Type B pancreatic cell (in vitro differentiated cells): Measurements from ENCODE around the gene NMT2. TPM values are rescaled to one million over a fixed set of nuclear protein-coding genes. Genes with fewer than 3 reads are reported as not detected.

Experiments used
- DNase-seq: peaks from one replicate; pipeline ENCODE4 v3.0.0; 2021; ENCODE audit warnings: mixed read lengths; ENCODE audit not compliant: unreplicated experiment; ENCODE audit errors: extremely low spot score
- H3K27ac Mint-ChIP-seq: 2 replicates; pipeline ENCODE4 v1.8.0; 2021; ENCODE audit warnings: mild to moderate bottlenecking, mixed read lengths
- H3K27me3 Mint-ChIP-seq: 2 replicates; pipeline ENCODE4 v1.8.0; 2021; ENCODE audit warnings: mixed read lengths
- H3K36me3 Mint-ChIP-seq: 2 replicates; pipeline ENCODE4 v1.8.0; 2021; ENCODE audit warnings: mixed read lengths
- H3K4me1 Mint-ChIP-seq: one replicate; pipeline ENCODE4 v1.8.0; 2021; ENCODE audit warnings: mixed read lengths; ENCODE audit not compliant: unreplicated experiment
- H3K4me3 Mint-ChIP-seq: 2 replicates; pipeline ENCODE4 v1.8.0; 2021; ENCODE audit warnings: mild to moderate bottlenecking, mixed read lengths
- H3K9me3 Mint-ChIP-seq: 2 replicates; pipeline ENCODE4 v1.8.0; 2021; ENCODE audit warnings: mixed read lengths
- CTCF ChIP-seq: fragments of 200-600 bp; sonication (generic); conservative IDR thresholded peaks from 2 replicates; pipeline ENCODE4 v1.5.0; 2021; ENCODE audit warnings: antibody characterized with exemption, mild to moderate bottlenecking
- total RNA-seq: library from RNA; stranded (reverse); gene quantifications from 2 replicates; pipeline ENCODE4 v1.2.1, GENCODE V29; 2021; ENCODE audit warnings: low replicate concordance

The NMT2 gene
- total RNA-seq, 1 donor from 2014 or later, result 23.1 TPM

DNA sequence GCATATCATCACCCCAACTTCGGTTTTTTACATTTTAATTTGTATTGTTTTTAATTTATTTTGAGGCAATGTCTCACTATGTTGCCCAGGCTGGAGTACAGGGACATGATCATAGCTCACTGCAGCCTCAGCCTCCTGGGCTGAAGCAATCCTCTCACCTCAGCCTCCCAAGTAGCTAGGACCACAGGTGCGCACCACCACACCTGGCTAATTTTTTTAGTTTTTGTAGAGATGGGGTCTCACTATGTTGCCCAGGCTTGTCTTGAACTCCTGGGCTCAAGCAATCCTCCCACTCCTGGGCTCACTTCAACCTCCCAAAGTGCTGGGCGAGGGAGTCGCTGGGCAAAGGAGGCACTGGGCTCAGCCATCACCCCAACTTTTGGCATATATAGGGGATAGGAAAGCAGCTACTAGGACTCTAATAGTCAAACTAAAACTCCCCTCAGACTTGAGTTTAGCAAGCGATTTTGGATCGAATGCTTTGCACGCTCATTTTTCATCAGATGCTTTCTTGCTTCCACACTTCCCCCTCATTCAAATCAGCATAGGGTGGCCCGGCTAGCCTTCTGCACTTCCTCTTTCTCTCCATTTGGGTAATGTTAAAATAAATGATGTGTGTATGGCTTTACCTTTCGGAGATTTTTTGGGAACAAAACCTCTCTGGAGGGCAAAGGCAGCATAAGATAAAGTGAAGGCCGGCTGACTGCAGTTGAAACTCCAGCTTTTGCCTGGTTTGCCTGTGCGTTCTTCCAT lies 20.8 kb upstream of the NMT2 start:
- Mint-ChIP-seq H3K27me3 (no peaks in the 10 kb centered on the region), H3K4me1 (no peaks in the 10 kb centered on the region), H3K27ac (no peak overlapping the region), H3K4me3 (no peak overlapping the region), H3K9me3 (no peaks in the 10 kb centered on the region), H3K36me3 (no peaks in the 10 kb centered on the region)
- TF ChIP-seq CTCF, result no peak
- no peak for DNase-seq

DNA sequence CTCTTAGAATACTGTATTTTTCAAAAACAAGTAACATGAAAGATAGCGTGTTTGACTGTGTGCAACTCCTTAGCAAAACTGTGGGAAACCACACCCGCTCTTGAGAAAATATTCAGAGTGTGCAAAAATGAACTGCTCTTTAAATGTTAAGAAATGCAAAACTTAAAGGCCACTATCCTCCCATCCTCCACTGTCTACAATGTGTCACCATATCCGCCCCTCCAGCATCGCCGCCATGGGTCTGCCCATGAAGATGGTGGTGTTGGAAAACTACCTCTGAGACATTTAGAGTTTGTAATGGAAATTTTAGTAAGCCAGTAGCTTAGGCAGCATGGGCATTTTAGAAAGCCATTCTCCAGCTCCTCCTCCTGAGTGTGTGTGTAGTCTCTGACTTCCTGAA lies 20.1 kb upstream of the NMT2 start:
- no peaks in the 10 kb centered on the region for H3K36me3 Mint-ChIP-seq
- H3K27me3 Mint-ChIP-seq, result no peaks in the 10 kb centered on the region
- H3K4me1 Mint-ChIP-seq, result no peaks in the 10 kb centered on the region
- DNase-seq, result no peak
- H3K27ac Mint-ChIP-seq, result no peak overlapping the region
- no peak overlapping the region for H3K4me3 Mint-ChIP-seq
- H3K9me3 Mint-ChIP-seq, result no peaks in the 10 kb centered on the region
- TF ChIP-seq CTCF, result no peak

DNA sequence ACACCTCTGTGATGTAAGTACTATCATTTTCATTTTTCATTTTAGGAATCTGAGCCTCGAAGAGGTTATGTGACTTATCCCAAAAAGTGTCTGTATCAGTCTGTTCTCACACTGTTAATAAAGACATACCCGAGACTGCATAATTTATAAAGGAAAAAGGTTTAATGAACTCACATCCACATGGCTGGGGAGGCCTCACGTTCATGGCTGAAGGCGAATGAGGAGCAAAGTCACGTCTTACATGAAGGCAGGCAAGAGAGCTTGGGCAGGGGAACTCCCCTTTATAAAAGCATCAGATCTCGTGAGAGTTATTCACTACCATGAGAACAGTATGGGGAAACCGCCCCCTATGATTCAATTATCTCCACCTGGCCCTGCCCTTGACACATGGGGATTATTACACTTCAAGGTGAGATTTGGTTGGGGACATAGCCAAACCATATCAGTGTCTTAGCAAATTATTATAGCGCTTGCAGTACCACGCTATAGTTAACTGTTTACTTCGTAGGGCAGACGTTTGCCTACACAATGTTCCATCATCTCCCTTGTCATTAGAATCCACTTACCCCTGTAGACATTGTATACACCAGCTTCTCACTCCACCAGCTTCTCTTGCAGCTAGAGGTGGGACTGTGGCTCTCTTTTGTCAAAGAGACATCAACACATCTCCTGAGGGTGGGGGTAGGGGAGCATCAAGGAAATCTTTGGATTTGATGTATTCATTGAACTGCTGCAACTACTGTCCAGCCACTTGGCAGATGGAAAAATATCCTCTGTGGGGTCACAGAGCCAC lies 15.4 kb upstream of the NMT2 start:
- no peaks in the 10 kb centered on the region for H3K36me3 Mint-ChIP-seq
- H3K4me3 Mint-ChIP-seq, result no peak overlapping the region

DNA sequence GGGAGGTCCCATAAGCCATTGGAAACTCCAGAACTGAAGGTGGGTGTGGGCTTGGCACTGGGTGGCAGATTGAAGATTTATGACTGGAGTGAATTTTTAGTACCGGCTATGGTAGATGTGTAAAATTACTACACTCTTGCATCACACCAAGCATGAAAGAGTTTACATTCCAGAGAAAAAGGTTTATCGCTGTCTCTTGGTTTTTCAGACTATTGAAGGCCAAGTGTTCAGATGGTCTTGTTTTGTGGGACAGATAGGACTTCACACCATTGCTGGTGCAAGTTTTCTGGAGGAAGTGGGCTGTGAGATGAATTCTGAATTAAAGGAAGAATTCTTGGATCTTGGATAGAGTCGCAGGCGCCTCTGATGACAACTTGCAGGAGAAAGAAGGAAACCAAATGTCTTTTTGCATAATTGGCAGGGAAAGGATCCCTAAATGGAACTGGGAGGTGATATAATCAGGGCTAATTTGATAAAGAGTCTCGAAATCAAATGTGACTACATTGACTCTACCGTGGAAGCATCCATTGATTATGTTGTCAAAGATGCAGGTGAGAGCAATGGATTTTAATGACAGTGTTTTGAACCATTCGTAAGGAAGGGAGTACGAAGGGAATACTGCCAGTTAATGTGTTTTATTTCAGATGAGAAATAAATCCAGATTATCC lies 14.2 kb upstream of the NMT2 start:
- TF ChIP-seq CTCF, result no peak
- Mint-ChIP-seq H3K4me1 (no peaks in the 10 kb centered on the region), H3K9me3 (no peaks in the 10 kb centered on the region), H3K27ac (no peak overlapping the region), H3K27me3 (no peaks in the 10 kb centered on the region), H3K4me3 (no peak overlapping the region), H3K36me3 (no peaks in the 10 kb centered on the region)
- DNase-seq, result no peak

More for the DNA sequence above, 15.4 kb upstream of the NMT2 start:
- H3K9me3 Mint-ChIP-seq, result no peaks in the 10 kb centered on the region
- H3K27ac Mint-ChIP-seq, result no peak overlapping the region
- H3K27me3 Mint-ChIP-seq, result no peaks in the 10 kb centered on the region
- no peak for TF ChIP-seq CTCF
- no peak for DNase-seq
- no peaks in the 10 kb centered on the region for H3K4me1 Mint-ChIP-seq

GRCh38 chr10:15181576-15182156 lies 13.2 kb upstream of the NMT2 start:
- no peaks in the 10 kb centered on the region for H3K4me1 Mint-ChIP-seq
- no peaks in the 10 kb centered on the region for H3K9me3 Mint-ChIP-seq
- H3K27me3 Mint-ChIP-seq, result no peaks in the 10 kb centered on the region
- no peak for DNase-seq
- H3K27ac Mint-ChIP-seq, result no peak overlapping the region
- no peak overlapping the region for H3K4me3 Mint-ChIP-seq
- H3K36me3 Mint-ChIP-seq, result no peaks in the 10 kb centered on the region
- no peak for TF ChIP-seq CTCF
